ENCODE measurements around the gene DCDC1.

The DCDC1 gene

GRCh38 chr11:30825723-30826122, 543.8 kb downstream of the DCDC1 start:
- DNase-seq, result no peak

DNA sequence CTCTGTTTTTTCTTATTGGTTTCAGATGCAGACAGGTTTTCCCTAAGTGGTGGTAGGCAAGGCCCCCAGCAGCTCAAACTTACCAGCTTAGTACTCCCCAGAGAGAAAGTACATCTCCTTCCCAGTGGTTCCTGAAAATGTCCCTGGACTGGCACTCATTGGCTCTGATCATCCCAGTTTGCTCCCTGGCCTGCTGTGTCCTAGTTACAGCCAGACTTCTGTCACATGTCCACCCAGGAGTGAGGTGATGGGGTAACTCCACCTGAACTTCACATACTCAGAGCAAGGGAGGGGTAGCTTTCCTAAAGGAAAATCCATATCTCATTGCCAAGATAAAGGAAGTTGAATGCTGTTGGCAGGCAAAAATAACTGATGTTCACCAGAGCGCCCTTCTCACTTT, 546.4 kb downstream of the DCDC1 start:
- DNase-seq, result no peak

DNA sequence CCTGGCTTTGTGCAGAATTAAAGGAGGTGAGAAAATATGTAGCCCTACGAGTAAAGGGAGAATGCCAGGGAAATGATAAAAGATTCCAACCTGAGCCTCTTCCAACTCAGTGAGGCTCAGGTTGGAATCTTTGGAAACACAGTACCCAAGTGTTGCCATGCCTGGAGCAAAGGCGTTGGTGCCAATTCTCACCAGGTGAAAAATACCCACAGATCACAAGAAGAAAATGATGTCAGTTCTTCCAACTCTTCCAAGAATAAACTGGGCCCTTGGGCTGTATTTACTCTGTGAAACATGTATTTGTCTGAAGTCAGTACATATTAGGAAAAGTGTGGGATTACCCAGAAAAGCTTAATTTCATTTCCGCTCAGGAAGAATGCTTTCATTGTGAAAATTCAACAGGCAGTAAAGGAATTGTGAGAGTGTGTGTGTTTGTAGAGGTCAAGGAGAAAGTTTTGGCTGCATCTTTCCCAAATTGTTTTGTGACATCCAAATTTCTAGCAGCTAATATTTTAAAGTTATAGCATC, 548.0 kb downstream of the DCDC1 start:
- DNase-seq, result no peak

DNA sequence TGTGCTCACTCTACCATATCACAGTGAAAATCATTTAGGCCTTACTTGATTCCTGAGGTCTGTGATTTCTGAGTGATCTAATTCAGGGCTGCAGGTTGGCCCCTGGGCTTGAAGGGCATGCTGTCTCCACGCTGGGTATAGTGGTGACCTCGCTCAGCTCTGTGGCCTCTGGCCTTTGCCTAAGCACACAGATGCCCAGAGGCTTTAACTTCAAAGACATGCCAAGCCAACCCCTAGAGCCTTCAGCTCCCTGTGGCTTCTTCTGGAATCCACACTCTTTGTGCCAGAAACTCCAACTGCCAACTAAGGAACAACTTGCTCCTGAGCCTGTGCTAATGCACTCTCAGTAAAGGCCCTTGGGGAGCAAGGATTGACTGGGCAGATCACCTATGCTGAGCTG, 550.8 kb downstream of the DCDC1 start:
- no peak for DNase-seq

DNA sequence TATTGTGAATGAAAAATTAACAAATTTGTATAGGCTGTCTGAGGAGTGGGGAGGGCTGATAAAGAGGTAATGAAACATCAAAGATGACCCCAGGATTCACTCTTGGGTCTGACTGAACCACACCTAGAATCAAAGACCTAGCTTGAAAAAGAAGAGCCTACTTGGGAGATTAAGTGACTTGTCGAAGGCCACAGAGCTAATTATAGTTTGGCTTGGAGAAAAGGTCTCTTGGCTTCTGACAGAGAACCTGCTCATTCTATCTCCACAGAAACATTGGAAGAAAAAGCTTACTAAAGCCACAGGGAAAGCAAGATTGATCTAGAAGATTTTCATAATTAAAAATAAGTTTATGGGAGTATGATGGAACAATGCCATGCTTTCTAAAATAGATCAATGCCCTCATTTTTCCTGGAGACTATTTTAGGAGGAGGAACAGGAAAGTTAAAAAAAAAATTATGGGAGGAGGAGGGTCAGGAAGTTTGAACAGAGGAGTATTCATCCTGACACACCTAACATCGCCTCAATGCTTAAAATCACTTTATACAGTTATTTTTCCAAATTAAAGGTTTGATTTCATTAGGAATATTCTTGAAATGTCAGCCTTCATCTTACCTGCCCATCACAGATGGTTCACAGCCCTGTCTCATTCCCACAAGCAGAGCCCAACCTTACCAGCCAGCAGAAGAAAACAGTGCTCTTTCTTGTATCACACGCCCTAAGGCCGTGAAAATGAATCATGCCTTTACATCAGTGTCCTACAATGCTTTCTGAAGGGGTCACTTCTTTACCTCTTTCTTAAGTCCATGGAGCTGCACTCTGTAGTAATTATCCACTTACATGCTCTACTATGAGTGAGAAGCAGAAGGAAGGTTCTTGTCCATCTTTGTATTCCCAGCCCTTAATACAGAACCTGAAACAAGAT, 552.3 kb downstream of the DCDC1 start:
- DNase-seq, result no peak

GRCh38 chr11:30815619-30816018, 553.9 kb downstream of the DCDC1 start:
- no peak for DNase-seq

GRCh38 chr11:30814737-30815136, 554.8 kb downstream of the DCDC1 start:
- no peak for DNase-seq

All from activated T-cell treated with anti-CD3 and anti-CD28 coated beads, Interleukin-2, amount 50 U/mL, for 48 hours (primary cell).